Measurements from ENCODE around the gene ADAMTS15. TPM values are rescaled to one million over a fixed set of nuclear protein-coding genes. Genes with fewer than 3 reads are reported as not detected.

Gene ADAMTS15
- total RNA-seq, 2 experiments from 2014 or later = not detected

DNA sequence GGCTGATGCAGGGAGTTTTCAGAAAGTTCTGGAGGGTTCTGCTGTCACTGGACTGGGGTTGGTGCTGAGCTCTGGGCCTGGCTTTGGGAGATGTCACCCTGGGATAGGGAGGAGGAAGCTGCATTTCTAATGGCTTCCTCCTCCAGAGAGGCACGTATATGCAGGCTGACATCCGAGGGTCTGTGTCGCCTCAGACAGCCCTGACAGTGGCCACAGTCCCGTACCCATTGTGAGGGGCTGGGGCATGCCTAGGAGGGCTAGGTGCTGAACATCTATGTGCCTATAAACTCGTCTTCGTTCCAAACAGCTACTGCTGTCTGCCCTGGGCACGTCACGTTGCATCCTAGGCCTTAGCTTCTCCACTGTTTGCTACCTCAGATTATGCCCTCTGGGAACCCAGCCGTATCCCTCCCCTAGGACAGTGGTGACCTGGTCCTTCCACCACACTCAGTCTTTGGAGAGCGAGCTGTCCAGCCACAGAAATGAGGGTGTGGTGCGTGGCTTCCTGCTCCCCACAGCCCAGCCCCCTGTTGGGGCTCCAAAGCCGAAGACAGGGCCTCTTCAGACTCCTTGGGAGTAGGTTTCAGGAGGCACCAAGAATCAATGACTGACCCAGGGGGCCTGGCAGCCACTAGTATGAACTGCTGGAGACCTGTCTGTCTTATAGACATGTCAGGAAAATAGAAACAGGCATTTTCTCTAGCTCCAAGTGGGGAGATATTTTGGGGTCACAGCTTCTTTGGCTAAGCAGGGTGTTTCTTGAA lies 26.4 kb downstream of the ADAMTS15 start:
- ATAC-seq (no peak), DNase-seq (no peak)
- Mint-ChIP-seq H3K9me3 (ENCODE audit: low read depth) (no peaks in the 10 kb centered on the region), H3K27ac (no peak overlapping the region), H3K4me3 (no peak overlapping the region), H3K4me1 (no peaks in the 10 kb centered on the region), H3K36me3 (no peaks in the 10 kb centered on the region), H3K27me3 (peaks cover 2% of the 10 kb centered on the region)
- CTCF ChIA-PET = no interaction called here

GRCh38 chr11:130475426-130476053 lies 27.1 kb downstream of the ADAMTS15 start:
- Mint-ChIP-seq H3K36me3 (no peaks in the 10 kb centered on the region), H3K9me3 (ENCODE audit: low read depth) (no peaks in the 10 kb centered on the region), H3K27ac (no peak overlapping the region), H3K27me3 (peaks cover 2% of the 10 kb centered on the region), H3K4me3 (no peak overlapping the region), H3K4me1 (no peaks in the 10 kb centered on the region)
- DNase-seq = peak; percentile 11
- CTCF ChIA-PET = no interaction called here
- no peak for ATAC-seq

GRCh38 chr11:130476200-130476921 lies 27.9 kb downstream of the ADAMTS15 start:
- Mint-ChIP-seq H3K4me1 (no peaks in the 10 kb centered on the region), H3K36me3 (no peaks in the 10 kb centered on the region), H3K9me3 (ENCODE audit: low read depth) (no peaks in the 10 kb centered on the region), H3K4me3 (no peak overlapping the region), H3K27me3 (peaks cover 2% of the 10 kb centered on the region), H3K27ac (no peak overlapping the region)
- CTCF ChIA-PET = interaction anchor here (1.0 to 1.2 kb wide), 2 partner anchors 34 to 42 kb away, joined by 3 read pairs; no protein-coding TSS in a partner anchor
- ATAC-seq = no peak
- DNase-seq = peak; percentile 31

GRCh38 chr11:130476922-130477491 lies 28.6 kb downstream of the ADAMTS15 start:
- ATAC-seq (no peak), DNase-seq (peak; percentile 30)
- CTCF ChIA-PET = interaction anchor here (1.0 to 1.2 kb wide), 2 partner anchors 35 to 42 kb away, joined by 3 read pairs; no protein-coding TSS in a partner anchor
- Mint-ChIP-seq H3K4me1 (no peaks in the 10 kb centered on the region), H3K36me3 (no peaks in the 10 kb centered on the region), H3K4me3 (no peak overlapping the region), H3K27ac (no peak overlapping the region), H3K27me3 (peaks cover 2% of the 10 kb centered on the region), H3K9me3 (ENCODE audit: low read depth) (no peaks in the 10 kb centered on the region)

GRCh38 chr11:130477586-130478203 lies 29.2 kb downstream of the ADAMTS15 start:
- no peak overlapping the region for H3K27ac Mint-ChIP-seq
- ATAC-seq (no peak), DNase-seq (no peak)
- CTCF ChIA-PET = interaction anchor here (1.2 kb wide), 1 partner anchor 43 kb away, joined by 3 read pairs; no protein-coding TSS in a partner anchor
- peaks cover 2% of the 10 kb centered on the region for H3K27me3 Mint-ChIP-seq
- no peaks in the 10 kb centered on the region for H3K4me1 Mint-ChIP-seq
- no peaks in the 10 kb centered on the region for H3K36me3 Mint-ChIP-seq
- no peaks in the 10 kb centered on the region for H3K9me3 Mint-ChIP-seq (ENCODE audit: low read depth)
- no peak overlapping the region for H3K4me3 Mint-ChIP-seq

DNA sequence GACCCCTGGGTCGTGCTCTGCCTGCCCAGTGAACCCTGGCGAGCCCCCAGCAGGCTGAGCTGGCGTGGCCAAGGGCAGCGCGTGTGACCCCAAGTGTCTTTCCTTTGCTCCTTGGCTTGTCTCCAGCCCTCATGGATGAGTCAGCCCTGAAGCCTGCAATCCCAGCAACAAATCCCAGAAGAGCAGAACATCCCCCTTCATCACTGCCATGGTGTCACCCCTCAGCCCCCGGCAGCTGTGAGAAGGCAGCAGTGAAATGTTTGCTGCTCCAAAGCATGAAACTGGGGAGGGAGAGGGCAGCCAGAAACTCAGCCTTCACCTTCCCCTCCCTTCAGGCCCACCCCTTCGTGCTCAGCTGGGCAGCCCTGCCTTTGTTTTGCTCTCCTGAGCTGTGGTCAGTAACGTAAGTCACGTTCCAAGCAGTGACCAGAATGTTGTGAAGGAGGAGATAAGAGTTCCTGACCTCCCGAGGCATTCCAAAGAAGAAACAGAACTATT lies 29.8 kb downstream of the ADAMTS15 start:
- Mint-ChIP-seq H3K36me3 (no peaks in the 10 kb centered on the region), H3K4me1 (no peaks in the 10 kb centered on the region), H3K27ac (no peak overlapping the region), H3K9me3 (ENCODE audit: low read depth) (no peaks in the 10 kb centered on the region), H3K27me3 (peaks cover 2% of the 10 kb centered on the region), H3K4me3 (no peak overlapping the region)
- ATAC-seq (no peak), DNase-seq (peak; percentile 16)
- CTCF ChIA-PET = no interaction called here

DNA sequence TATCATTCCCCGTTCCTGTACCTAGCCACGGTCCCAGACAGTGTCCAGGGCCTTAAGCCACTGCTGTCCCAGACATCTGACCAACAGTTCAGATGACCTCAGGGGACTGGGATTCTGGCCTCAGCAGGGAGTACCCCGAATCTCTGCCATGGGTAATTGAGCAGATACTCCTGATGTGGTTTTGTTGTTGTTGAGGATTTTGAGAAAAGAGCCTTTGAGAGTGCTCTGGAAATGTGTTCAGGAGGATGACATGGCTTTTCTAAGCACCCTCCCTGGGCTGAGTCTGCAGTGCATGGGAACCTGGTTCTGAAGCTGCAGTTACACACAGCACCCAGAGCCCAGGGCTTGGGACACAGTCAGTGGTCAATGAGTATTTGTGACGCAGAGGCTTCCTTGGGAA lies 30.4 kb downstream of the ADAMTS15 start:
- H3K4me1 Mint-ChIP-seq = no peaks in the 10 kb centered on the region

DNA sequence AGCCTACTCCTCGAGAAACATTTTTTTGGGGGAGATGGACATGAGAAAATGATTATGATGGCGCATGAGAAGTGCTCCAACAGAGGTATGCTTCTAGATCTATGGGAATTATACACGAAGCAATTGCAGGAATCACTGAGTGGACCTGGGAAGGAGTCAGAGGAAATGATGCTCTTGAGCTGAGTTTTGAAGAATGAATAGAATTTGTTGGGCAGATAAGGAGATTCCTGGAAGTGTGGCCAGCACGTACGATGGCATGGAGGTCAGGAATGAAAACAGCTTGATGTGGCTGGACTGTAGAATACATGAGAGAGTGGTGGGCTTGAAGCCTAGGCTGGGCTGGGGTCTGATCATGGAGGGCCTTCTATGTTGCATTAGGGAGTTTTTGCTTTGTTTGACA lies 31.7 kb downstream of the ADAMTS15 start:
- peaks cover 5% of the 10 kb centered on the region for H3K27me3 Mint-ChIP-seq
- no peak for DNase-seq
- H3K36me3 Mint-ChIP-seq = no peaks in the 10 kb centered on the region
- H3K4me3 Mint-ChIP-seq = no peak overlapping the region
- ATAC-seq = no peak
- no peaks in the 10 kb centered on the region for H3K9me3 Mint-ChIP-seq (ENCODE audit: low read depth)
- CTCF ChIA-PET = interaction anchor here (1.2 kb wide), 1 partner anchor 56 kb away, joined by 3 read pairs; no protein-coding TSS in a partner anchor
- H3K27ac Mint-ChIP-seq = no peak overlapping the region
- no peaks in the 10 kb centered on the region for H3K4me1 Mint-ChIP-seq

More for the DNA sequence above, 30.4 kb downstream of the ADAMTS15 start:
- no peak for ATAC-seq
- peak; percentile 22 for DNase-seq
- Mint-ChIP-seq H3K27me3 (peaks cover 3% of the 10 kb centered on the region), H3K27ac (no peak overlapping the region), H3K9me3 (ENCODE audit: low read depth) (no peaks in the 10 kb centered on the region), H3K36me3 (no peaks in the 10 kb centered on the region), H3K4me3 (no peak overlapping the region)
- CTCF ChIA-PET = no interaction called here

- Mint-ChIP-seq H3K4me3 (no peak overlapping the region), H3K36me3 (no peaks in the 10 kb centered on the region), H3K9me3 (ENCODE audit: low read depth) (no peaks in the 10 kb centered on the region), H3K4me1 (no peaks in the 10 kb centered on the region), H3K27ac (no peak overlapping the region), H3K27me3 (peaks cover 5% of the 10 kb centered on the region)
- CTCF ChIA-PET = interaction anchor here (1.2 kb wide), 1 partner anchor 55 kb away, joined by 3 read pairs; no protein-coding TSS in a partner anchor
- no peak for DNase-seq
- no peak for ATAC-seq
Measured at GRCh38 chr11:130480711-130481140, 32.3 kb downstream of the ADAMTS15 start.

DNA sequence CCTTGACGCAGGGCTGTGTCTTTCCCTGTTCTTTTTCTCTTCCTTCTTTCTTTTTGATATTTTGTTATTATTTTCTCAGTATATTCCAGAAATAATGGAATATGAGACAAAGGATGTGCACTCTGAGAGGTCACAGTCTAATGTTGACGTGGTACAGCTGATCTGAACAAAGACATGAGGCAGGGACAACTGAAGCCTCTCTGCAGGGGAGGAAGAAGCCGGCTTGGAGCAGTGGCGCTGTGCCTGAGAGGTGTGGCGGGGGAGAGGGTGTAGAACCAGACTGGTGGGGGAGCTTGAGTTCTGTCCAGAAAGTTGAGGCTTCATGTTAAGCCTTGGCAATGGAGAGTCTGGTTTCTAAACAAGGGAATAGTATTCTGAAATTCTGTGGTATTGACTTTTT lies 34.7 kb downstream of the ADAMTS15 start:
- Mint-ChIP-seq H3K9me3 (ENCODE audit: low read depth) (no peaks in the 10 kb centered on the region), H3K36me3 (no peaks in the 10 kb centered on the region), H3K27ac (no peak overlapping the region), H3K4me1 (peaks cover 3% of the 10 kb centered on the region), H3K27me3 (peaks cover 2% of the 10 kb centered on the region), H3K4me3 (no peak overlapping the region)
- DNase-seq (no peak), ATAC-seq (no peak)
- CTCF ChIA-PET = no interaction called here

DNA sequence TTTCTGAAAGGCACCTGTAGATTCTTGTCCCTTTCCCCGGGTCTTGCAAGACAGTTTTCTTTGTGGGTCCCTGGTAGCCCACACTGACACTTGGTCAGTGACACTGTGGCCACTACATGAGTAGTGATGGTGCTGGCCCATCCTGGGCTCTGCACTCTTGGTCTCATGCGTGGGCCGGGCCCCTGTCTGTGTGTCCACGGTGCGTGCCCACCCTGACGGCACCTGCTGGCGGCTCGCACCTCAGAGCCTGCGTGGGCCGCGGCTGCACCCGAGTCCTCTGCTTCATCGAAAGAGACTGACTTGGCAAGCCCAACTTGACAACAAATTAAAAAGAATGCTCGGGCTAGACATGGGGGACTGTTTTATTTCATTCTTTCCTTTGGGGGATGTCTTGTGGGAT lies 37.5 kb downstream of the ADAMTS15 start:
- Mint-ChIP-seq H3K27ac (no peak overlapping the region), H3K9me3 (ENCODE audit: low read depth) (no peaks in the 10 kb centered on the region)

DNA sequence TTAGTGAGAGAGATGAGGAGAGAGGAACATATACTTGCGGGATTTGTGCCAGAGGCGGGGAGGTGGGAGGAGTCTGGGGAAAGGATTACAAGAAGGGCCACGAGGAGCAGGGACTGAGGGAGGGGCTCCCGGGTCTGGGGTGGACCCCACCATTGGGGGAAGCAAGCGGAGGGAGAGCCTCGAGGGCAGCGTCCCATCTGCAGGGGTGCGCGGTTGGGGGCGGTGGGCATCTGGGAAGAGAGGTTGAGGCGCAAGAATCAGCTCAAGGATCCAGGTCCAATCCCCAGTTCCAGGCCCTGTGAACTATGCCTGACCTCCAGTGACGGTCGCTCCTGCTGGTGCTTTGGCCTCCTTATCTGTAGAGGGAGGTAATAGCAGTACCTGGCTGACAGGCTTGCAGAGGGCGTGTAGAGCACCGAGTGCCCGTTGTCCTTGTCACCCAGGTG lies 38.0 kb downstream of the ADAMTS15 start:
- CTCF ChIA-PET = no interaction called here

More for the DNA sequence above, 37.5 kb downstream of the ADAMTS15 start:
- no peak for DNase-seq
- H3K4me3 Mint-ChIP-seq = no peak overlapping the region
- no peaks in the 10 kb centered on the region for H3K36me3 Mint-ChIP-seq
- no peak for ATAC-seq
- peaks cover 5% of the 10 kb centered on the region for H3K27me3 Mint-ChIP-seq
- CTCF ChIA-PET = no interaction called here
- H3K4me1 Mint-ChIP-seq = peaks cover 5% of the 10 kb centered on the region

More for the DNA sequence above, 38.0 kb downstream of the ADAMTS15 start:
- H3K9me3 Mint-ChIP-seq (ENCODE audit: low read depth) = no peaks in the 10 kb centered on the region
- no peak overlapping the region for H3K4me3 Mint-ChIP-seq
- ATAC-seq = no peak
- no peaks in the 10 kb centered on the region for H3K36me3 Mint-ChIP-seq
- H3K4me1 Mint-ChIP-seq = peaks cover 5% of the 10 kb centered on the region
- DNase-seq = no peak
- peaks cover 9% of the 10 kb centered on the region for H3K27me3 Mint-ChIP-seq
- H3K27ac Mint-ChIP-seq = no peak overlapping the region

Data from activated CD8-positive, alpha-beta memory T cell treated with anti-CD3 and anti-CD28 coated beads, Interleukin-2, amount 10 ng/mL, durations not matched to agents 7 days and 5 days (primary cell).